GM12875 (cell line): ENCODE results near the gene HSD17B12.

Experiments
- H3K4me3 ChIP-seq: one replicate; pipeline ENCODE4 v1.5.1; 2011; ENCODE audit warnings: low read depth, low read length, control low read depth
- CTCF ChIP-seq: IDR thresholded peaks from 2 replicates; pipeline ENCODE4 v1.5.1; 2011; ENCODE audit warnings: low read depth, mild to moderate bottlenecking, control low read depth, inconsistent platforms, low read length, moderate library complexity, borderline replicate concordance; ENCODE audit not compliant: insufficient read depth

Gene HSD17B12

GRCh38 chr11:43732225-43732624 lies 51.7 kb downstream of the HSD17B12 start:
- no peak for TF ChIP-seq CTCF
- no peak overlapping the region for H3K4me3 ChIP-seq

GRCh38 chr11:43734256-43734655 lies 53.7 kb downstream of the HSD17B12 start:
- H3K4me3 ChIP-seq = no peak overlapping the region
- no peak for TF ChIP-seq CTCF

GRCh38 chr11:43735115-43735514 lies 54.6 kb downstream of the HSD17B12 start:
- no peak for TF ChIP-seq CTCF
- H3K4me3 ChIP-seq = no peak overlapping the region

DNA sequence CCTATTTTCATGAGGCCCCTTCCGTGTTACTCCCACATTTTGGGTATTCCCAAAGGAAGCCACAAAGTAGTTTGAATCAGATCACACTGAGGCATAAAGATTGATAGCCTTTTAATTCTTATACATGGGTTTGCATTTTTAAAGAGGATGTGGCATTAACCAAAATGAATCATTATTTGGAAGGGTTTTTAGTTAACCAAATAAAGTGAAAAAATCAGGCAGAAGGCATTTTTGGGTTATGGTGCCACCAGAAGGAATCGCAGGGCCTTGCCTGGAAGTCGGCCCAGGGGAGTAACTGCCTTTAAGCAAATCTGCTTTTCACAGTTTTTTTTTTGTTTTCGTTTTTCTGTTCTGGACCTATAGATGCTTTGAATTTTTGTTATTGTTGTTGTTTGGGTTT lies 55.4 kb downstream of the HSD17B12 start:
- no peak for TF ChIP-seq CTCF
- H3K4me3 ChIP-seq = no peak overlapping the region

GRCh38 chr11:43736502-43737200 lies 56.1 kb downstream of the HSD17B12 start:
- TF ChIP-seq CTCF = no peak
- no peak overlapping the region for H3K4me3 ChIP-seq

- TF ChIP-seq CTCF = no peak
- H3K4me3 ChIP-seq = no peak overlapping the region
These were observed 56.7 kb downstream of the HSD17B12 start for GRCh38 chr11:43737201-43737590.

DNA sequence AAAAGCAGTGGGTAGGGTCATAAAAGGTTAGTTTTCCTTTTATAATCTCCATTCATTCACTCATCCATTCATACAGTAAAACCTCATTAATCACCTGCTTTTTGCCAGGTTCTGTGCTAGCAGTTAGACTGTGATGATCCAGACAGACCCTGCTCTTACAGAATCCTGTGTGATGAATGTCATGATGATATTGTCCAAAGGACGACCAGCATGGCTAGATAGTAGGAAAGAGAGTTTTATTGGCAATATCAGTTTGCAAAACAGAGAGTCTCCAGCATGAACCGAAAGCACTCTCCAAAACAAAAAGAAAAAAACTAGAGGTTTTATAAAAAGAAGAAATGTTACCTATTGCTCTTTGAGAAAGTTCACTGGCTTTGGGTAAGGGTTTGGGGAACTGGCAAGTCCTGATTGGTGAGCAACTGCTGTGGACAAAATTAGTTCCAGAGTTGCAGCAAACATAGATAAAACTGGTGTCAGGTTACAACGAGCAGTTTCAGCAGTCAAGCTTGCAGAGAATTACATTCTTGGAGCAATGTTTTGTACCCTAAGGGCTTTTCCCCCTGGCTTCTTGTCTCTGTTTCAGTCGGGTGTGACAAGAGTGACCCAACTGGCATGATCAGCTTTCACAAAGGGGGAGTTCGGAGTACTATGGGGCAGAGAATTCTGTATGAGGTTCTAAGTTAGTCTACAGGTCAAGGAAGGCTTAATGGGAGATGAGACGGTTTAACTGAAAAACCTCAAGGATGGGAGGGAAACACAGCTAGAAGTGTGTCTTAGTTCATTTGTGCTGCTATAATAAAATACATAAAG lies 58.3 kb downstream of the HSD17B12 start:
- no peak overlapping the region for H3K4me3 ChIP-seq
- no peak for TF ChIP-seq CTCF
